Measurements from ENCODE around the gene LRRC45.

Gene LRRC45

GRCh38 chr17:82001571-82002056 lies 21.5 kb upstream of the LRRC45 start:
- no peaks in the 10 kb centered on the region for H3K79me2 ChIP-seq (ENCODE audit: low read length)
- no peak overlapping the region for H2AFZ ChIP-seq (ENCODE audit: low read depth, low read length)
- no peak overlapping the region for H3K27ac ChIP-seq (ENCODE audit: low read length)
- no peaks in the 10 kb centered on the region for H3K36me3 ChIP-seq (replicated peaks; ENCODE audit: low read depth, low read length)
- no peak overlapping the region for H3K9ac ChIP-seq (ENCODE audit: low read length)
- no peak overlapping the region for H3K4me2 ChIP-seq (ENCODE audit: low read length)
- TF ChIP-seq CTCF (IDR thresholded peaks at IDR 0.05; ENCODE audit: low read depth, low read length) = no peak
- TF ChIP-seq EZH2phosphoT487 (IDR thresholded peaks at IDR 0.05; ENCODE audit: low read depth) = no peak
- no peak overlapping the region for H3K4me3 ChIP-seq (ENCODE audit: low read length)
- H3K9me3 ChIP-seq (ENCODE audit: insufficient read depth, low read length) = no peaks in the 10 kb centered on the region
- no peaks in the 10 kb centered on the region for H3K4me1 ChIP-seq (ENCODE audit: low read length)
- H3K27me3 ChIP-seq (ENCODE audit: low read depth, low read length) = no peaks in the 10 kb centered on the region
- no peaks in the 10 kb centered on the region for H4K20me1 ChIP-seq (ENCODE audit: insufficient read depth, low read length)

- no peaks in the 10 kb centered on the region for H3K79me2 ChIP-seq (ENCODE audit: low read length)
- no peak overlapping the region for H2AFZ ChIP-seq (ENCODE audit: low read depth, low read length)
- H3K9me3 ChIP-seq (ENCODE audit: insufficient read depth, low read length) = no peaks in the 10 kb centered on the region
- H4K20me1 ChIP-seq (ENCODE audit: insufficient read depth, low read length) = no peaks in the 10 kb centered on the region
- no peaks in the 10 kb centered on the region for H3K36me3 ChIP-seq (replicated peaks; ENCODE audit: low read depth, low read length)
- no peaks in the 10 kb centered on the region for H3K4me1 ChIP-seq (ENCODE audit: low read length)
- no peak overlapping the region for H3K4me3 ChIP-seq (ENCODE audit: low read length)
- H3K27ac ChIP-seq (ENCODE audit: low read length) = no peak overlapping the region
- TF ChIP-seq EZH2phosphoT487 (IDR thresholded peaks at IDR 0.05; ENCODE audit: low read depth) (no peak), CTCF (IDR thresholded peaks at IDR 0.05; ENCODE audit: low read depth, low read length) (no peak)
- H3K4me2 ChIP-seq (ENCODE audit: low read length) = no peak overlapping the region
- no peak overlapping the region for H3K9ac ChIP-seq (ENCODE audit: low read length)
- no peaks in the 10 kb centered on the region for H3K27me3 ChIP-seq (ENCODE audit: low read depth, low read length)
Measured at GRCh38 chr17:82003411-82004381, 19.4 kb upstream of the LRRC45 start.

- no peak overlapping the region for H3K9ac ChIP-seq (ENCODE audit: low read length)
- H3K27ac ChIP-seq (ENCODE audit: low read length) = no peak overlapping the region
- no peak overlapping the region for H3K4me2 ChIP-seq (ENCODE audit: low read length)
- no peak overlapping the region for H3K4me3 ChIP-seq (ENCODE audit: low read length)
- H3K4me1 ChIP-seq (ENCODE audit: low read length) = no peaks in the 10 kb centered on the region
- no peaks in the 10 kb centered on the region for H3K27me3 ChIP-seq (ENCODE audit: low read depth, low read length)
- no peak overlapping the region for H2AFZ ChIP-seq (ENCODE audit: low read depth, low read length)
- TF ChIP-seq CTCF (IDR thresholded peaks at IDR 0.05; ENCODE audit: low read depth, low read length) = no peak
- no peak for TF ChIP-seq EZH2phosphoT487 (IDR thresholded peaks at IDR 0.05; ENCODE audit: low read depth)
- H3K36me3 ChIP-seq (replicated peaks; ENCODE audit: low read depth, low read length) = no peaks in the 10 kb centered on the region
- H3K79me2 ChIP-seq (ENCODE audit: low read length) = no peaks in the 10 kb centered on the region
- H3K9me3 ChIP-seq (ENCODE audit: insufficient read depth, low read length) = no peaks in the 10 kb centered on the region
- H4K20me1 ChIP-seq (ENCODE audit: insufficient read depth, low read length) = no peaks in the 10 kb centered on the region
Measured at GRCh38 chr17:82004517-82005455, 18.3 kb upstream of the LRRC45 start.
